Common myeloid progenitor, CD34-positive (primary cell): Measurements from ENCODE around the gene NIFK.
"Not testable (repeated sequence)": the region's sequence is repeated elsewhere in the genome, so short reads cannot be mapped to it uniquely, and the experiment has no call there.

ENCODE experiments used
- CTCF ChIA-PET: fragments of 350-600 bp; sonication (Branson Sonifier 250); formaldehyde crosslinking; loops from one replicate; lab custom pipeline; 2021; ENCODE audit warnings: antibody characterized with exemption; lab: Charles Lee
- POLR2A ChIA-PET: fragments of 350-600 bp; sonication (Branson Sonifier 250); formaldehyde crosslinking; loops from one replicate; lab custom pipeline; 2021; ENCODE audit warnings: antibody characterized with exemption; lab: Charles Lee
- DNase-seq, 3 donors: peaks; one replicate each; pipeline versions ENCODE4 v3.0.0 to v3.0.0-alpha.2; 2013
- H3K27ac ChIP-seq, 2 experiments: 1 replicate in 1 of 2; 2 replicates in 1 of 2; pipeline ENCODE4 v1.7.0; 2013; ENCODE audit warnings: inconsistent platforms in 2 of 2, low read length in 2 of 2, mild to moderate bottlenecking in 2 of 2, low read depth in 1 of 2, moderate library complexity in 1 of 2; ENCODE audit not compliant: severe bottlenecking in 2 of 2, insufficient read depth in 1 of 2, poor library complexity in 1 of 2
- H3K27me3 ChIP-seq, 5 experiments: replicated peaks in 2 of 5; 1 replicate in 3 of 5; 2 replicates in 2 of 5; pipeline versions ENCODE4 v1.6.1 to v1.7.0; 2013; ENCODE audit warnings: low read length in 4 of 5, mild to moderate bottlenecking in 2 of 5, moderate library complexity in 2 of 5, inconsistent platforms in 1 of 5; ENCODE audit not compliant: insufficient read depth in 5 of 5, control insufficient read depth in 4 of 5
- H3K36me3 ChIP-seq, 4 experiments: 1 replicate in 2 of 4; 2 replicates in 2 of 4; pipeline versions ENCODE4 v1.6.1 to v1.7.0; 2013; ENCODE audit warnings: low read length in 3 of 4, control low read depth in 1 of 4, mild to moderate bottlenecking in 1 of 4; ENCODE audit not compliant: control insufficient read depth in 4 of 4, insufficient read depth in 4 of 4
- H3K4me1 ChIP-seq, 4 experiments: 1 replicate in 3 of 4; 2 replicates in 1 of 4; pipeline versions ENCODE4 v1.6.1 to v1.7.1; 2013; ENCODE audit warnings: low read length in 3 of 4, mild to moderate bottlenecking in 3 of 4, control low read depth in 1 of 4, inconsistent platforms in 1 of 4, moderate library complexity in 1 of 4; ENCODE audit not compliant: control insufficient read depth in 4 of 4, insufficient read depth in 4 of 4; ENCODE audit errors: control extremely low read depth in 1 of 4
- H3K4me3 ChIP-seq, 7 experiments: 1 replicate in 4 of 7; 2 replicates in 3 of 7; pipeline versions ENCODE4 v1.5.1 to v1.7.0; 2013; ENCODE audit warnings: mild to moderate bottlenecking in 7 of 7, low read length in 6 of 7, moderate library complexity in 6 of 7, inconsistent platforms in 2 of 7, low read depth in 2 of 7, control low read depth in 1 of 7; ENCODE audit not compliant: insufficient read depth in 4 of 7, control insufficient read depth in 1 of 7; ENCODE audit errors: extremely low read depth in 1 of 7
- H3K9me3 ChIP-seq, 5 experiments: 1 replicate in 4 of 5; 2 replicates in 1 of 5; pipeline versions ENCODE4 v1.6.1 to v1.7.1; 2013; ENCODE audit warnings: low read length in 4 of 5, mild to moderate bottlenecking in 2 of 5, inconsistent platforms in 1 of 5, low read depth in 1 of 5, moderate library complexity in 1 of 5; ENCODE audit not compliant: control insufficient read depth in 4 of 5, insufficient read depth in 2 of 5; ENCODE audit errors: control extremely low read depth in 1 of 5
- WGBS: methylation state at CpG from one replicate; pipeline ENCODE4 v1.1.5; 2013; ENCODE audit not compliant: insufficient coverage; 5-methylcytosine and 5-hydroxymethylcytosine counted together

The NIFK gene

GRCh38 chr2:121717529-121717928, 19.1 kb downstream of the NIFK start:
- 100% methylated on average over 2 of the region's 6 CpGs for WGBS
- DNase-seq = no peak
- no peaks in the 10 kb centered on the region for H3K4me1 ChIP-seq
- CTCF ChIA-PET = interaction anchor here (0.6 to 2.0 kb wide), 8 partner anchors 11 to 588 kb away, joined by 3 to 5 read pairs (median 4); no protein-coding TSS in a partner anchor
- POLR2A ChIA-PET = interaction anchor here (0.6 to 2.4 kb wide), 2 partner anchors 18 to 121 kb away, joined by 8 to 9 read pairs; no protein-coding TSS in a partner anchor
- H3K27me3 ChIP-seq = no peaks in the 10 kb centered on the region
- H3K27ac ChIP-seq = no peak overlapping the region
- no peak overlapping the region for H3K4me3 ChIP-seq
- H3K36me3 ChIP-seq = no peaks in the 10 kb centered on the region
- no peaks in the 10 kb centered on the region for H3K9me3 ChIP-seq

- Histone ChIP-seq H3K4me3 (no peak overlapping the region), H3K27ac (no peak overlapping the region), H3K36me3 (no peaks in the 10 kb centered on the region), H3K9me3 (no peaks in the 10 kb centered on the region), H3K4me1 (no peaks in the 10 kb centered on the region), H3K27me3 (no peaks in the 10 kb centered on the region)
- no CpG with 5 or more reads among the region's 1 CpG for WGBS
- ChIA-PET CTCF (interaction anchor here (1.5 to 1.8 kb wide), 3 partner anchors 9 to 314 kb away, joined by 4 to 5 read pairs (median 5); no protein-coding TSS in a partner anchor), POLR2A (no interaction called here)
- DNase-seq = no peak
Observed at GRCh38 chr2:121716126-121716525, 20.5 kb downstream of the NIFK start.

GRCh38 chr2:121711481-121711880, 25.2 kb downstream of the NIFK start:
- POLR2A ChIA-PET, DNase-seq, H3K4me3 ChIP-seq, H3K36me3 ChIP-seq, H3K27ac ChIP-seq, H3K9me3 ChIP-seq, H3K27me3 ChIP-seq, H3K4me1 ChIP-seq: not testable (repeated sequence)
- CTCF ChIA-PET = interaction anchor here (0.8 to 2.6 kb wide), 2 partner anchors 11 to 115 kb away, joined by 3 to 8 read pairs; no protein-coding TSS in a partner anchor
- 95% methylated on average over 2 of the region's 3 CpGs for WGBS

GRCh38 chr2:121710470-121711170, 26.1 kb downstream of the NIFK start:
- CTCF ChIA-PET = interaction anchor here (0.8 to 2.6 kb wide), 2 partner anchors 10 to 115 kb away, joined by 3 to 8 read pairs; no protein-coding TSS in a partner anchor
- no peak for DNase-seq
- Histone ChIP-seq H3K4me1 (peaks cover 0 to 6% (median 0%) of the 10 kb centered on the region in 4 experiments), H3K27me3 (no peaks in the 10 kb centered on the region), H3K27ac (no peak overlapping the region), H3K9me3 (no peaks in the 10 kb centered on the region), H3K4me3 (no peak overlapping the region), H3K36me3 (no peaks in the 10 kb centered on the region)
- POLR2A ChIA-PET = no interaction called here
- WGBS = 97% methylated on average over 4 of the region's 7 CpGs

GRCh38 chr2:121709776-121710469, 26.8 kb downstream of the NIFK start:
- Histone ChIP-seq H3K9me3 (no peaks in the 10 kb centered on the region), H3K36me3 (no peaks in the 10 kb centered on the region), H3K4me1 (peaks cover 0 to 11% (median 0%) of the 10 kb centered on the region in 4 experiments), H3K4me3 (no peak overlapping the region), H3K27me3 (no peaks in the 10 kb centered on the region), H3K27ac (no peak overlapping the region)
- 94% methylated on average over 7 of the region's 11 CpGs for WGBS
- ChIA-PET POLR2A (no interaction called here), CTCF (no interaction called here)
- DNase-seq = no peak

- CTCF ChIA-PET = interaction anchor here (0.5 kb wide), 1 partner anchor 18 kb away, joined by 3 read pairs; no protein-coding TSS in a partner anchor
- Histone ChIP-seq H3K27ac (no peak overlapping the region), H3K4me3 (no peak overlapping the region), H3K9me3 (no peaks in the 10 kb centered on the region), H3K36me3 (no peaks in the 10 kb centered on the region), H3K4me1 (peaks cover 0 to 12% (median 0%) of the 10 kb centered on the region in 4 experiments), H3K27me3 (no peaks in the 10 kb centered on the region)
- POLR2A ChIA-PET = no interaction called here
- 91% methylated on average over 5 of the region's 5 CpGs for WGBS
- no peak for DNase-seq
Observed at GRCh38 chr2:121707920-121708361, 28.7 kb downstream of the NIFK start.
